Neural progenitor cell (in vitro differentiated cells): ENCODE results near the gene ARHGAP35.

Experiments
- EZH2 ChIP-seq: fragments of 200-600 bp; sonication (generic); IDR thresholded peaks from 2 replicates; pipeline ENCODE4 v1.6.1; 2017; ENCODE audit warnings: antibody characterized with exemption, mild to moderate bottlenecking, moderate library complexity
- EZH2phosphoT487 ChIP-seq: fragments of 200-600 bp; sonication (generic); IDR thresholded peaks from 2 replicates; pipeline ENCODE4 v1.6.1; 2017; ENCODE audit warnings: antibody characterized with exemption
- TF ChIP-seq, protein P1 (sequence below): fragments of 200-600 bp; sonication (generic); IDR thresholded peaks from 2 replicates; pipeline ENCODE4 v1.5.1; 2017; ENCODE audit warnings: antibody characterized with exemption, mild to moderate bottlenecking

DNA sequence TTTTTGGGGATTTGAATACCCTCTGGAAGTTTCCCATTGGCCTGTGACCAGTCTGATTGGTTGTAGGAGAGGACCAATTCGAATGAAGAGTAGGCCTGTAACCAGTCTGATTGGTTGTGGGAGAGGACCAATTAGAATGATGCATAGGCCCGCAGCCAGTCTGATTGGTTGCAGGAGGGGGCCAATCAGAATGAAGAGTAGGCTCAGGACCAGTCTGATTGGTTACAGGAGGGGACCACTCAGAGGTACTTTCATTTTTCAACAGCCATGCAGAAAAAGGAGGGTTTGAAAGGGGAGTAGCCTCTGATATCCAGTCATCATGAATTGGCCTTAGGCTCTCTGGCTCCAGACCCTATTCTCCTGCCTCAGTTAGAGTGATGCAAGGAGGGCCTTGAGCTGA lies 42.0 kb upstream of the ARHGAP35 start:
- TF ChIP-seq, protein P1, sequence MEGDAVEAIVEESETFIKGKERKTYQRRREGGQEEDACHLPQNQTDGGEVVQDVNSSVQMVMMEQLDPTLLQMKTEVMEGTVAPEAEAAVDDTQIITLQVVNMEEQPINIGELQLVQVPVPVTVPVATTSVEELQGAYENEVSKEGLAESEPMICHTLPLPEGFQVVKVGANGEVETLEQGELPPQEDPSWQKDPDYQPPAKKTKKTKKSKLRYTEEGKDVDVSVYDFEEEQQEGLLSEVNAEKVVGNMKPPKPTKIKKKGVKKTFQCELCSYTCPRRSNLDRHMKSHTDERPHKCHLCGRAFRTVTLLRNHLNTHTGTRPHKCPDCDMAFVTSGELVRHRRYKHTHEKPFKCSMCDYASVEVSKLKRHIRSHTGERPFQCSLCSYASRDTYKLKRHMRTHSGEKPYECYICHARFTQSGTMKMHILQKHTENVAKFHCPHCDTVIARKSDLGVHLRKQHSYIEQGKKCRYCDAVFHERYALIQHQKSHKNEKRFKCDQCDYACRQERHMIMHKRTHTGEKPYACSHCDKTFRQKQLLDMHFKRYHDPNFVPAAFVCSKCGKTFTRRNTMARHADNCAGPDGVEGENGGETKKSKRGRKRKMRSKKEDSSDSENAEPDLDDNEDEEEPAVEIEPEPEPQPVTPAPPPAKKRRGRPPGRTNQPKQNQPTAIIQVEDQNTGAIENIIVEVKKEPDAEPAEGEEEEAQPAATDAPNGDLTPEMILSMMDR = no peak
- TF ChIP-seq EZH2 = no peak
- TF ChIP-seq EZH2phosphoT487 = no peak
